ENCODE results near the gene ZNF830.

GRCh38 chr17:35002876-35003551 lies 41.7 kb downstream of the ZNF830 start:
- TF ChIP-seq HNF4A (conservative IDR thresholded peaks at IDR 0.05) (no peak), JUND (IDR thresholded peaks at IDR 0.05) (no peak), CTCF (IDR thresholded peaks at IDR 0.05; ENCODE audit: low read depth, low read length, missing input control) (no peak), ZBTB33 (IDR thresholded peaks at IDR 0.05) (no peak), YY1 (IDR thresholded peaks at IDR 0.05) (no peak), REST (IDR thresholded peaks at IDR 0.05) (no peak)
